Thymus (tissue), 11 donors: ENCODE results near the gene SERPINB8. TPM values are rescaled to one million over a fixed set of nuclear protein-coding genes. Genes with fewer than 3 reads are reported as not detected.
A peak's percentile ranks its signal among the peaks of the same experiment; 100 is the strongest.

Experiments
- DNase-seq, 9 donors: peaks; one replicate each; pipeline ENCODE4 v3.0.0-alpha.2; 2013; ENCODE audit warnings: low spot score in 9 of 9, low read depth in 6 of 9, missing footprints in 1 of 9
- H3K27ac ChIP-seq, 2 donors: one replicate each; pipeline ENCODE4 v1.5.1; 2013; ENCODE audit warnings: control low read depth in 1 of 2, low read depth in 1 of 2, low read length in 1 of 2, mild to moderate bottlenecking in 1 of 2, moderate library complexity in 1 of 2
- H3K27me3 ChIP-seq, 2 donors: one replicate each; pipeline ENCODE4 v1.5.1; 2013; ENCODE audit warnings: low read length in 1 of 2; ENCODE audit not compliant: control insufficient read depth in 2 of 2, insufficient read depth in 1 of 2
- H3K36me3 ChIP-seq, 2 donors: one replicate each; pipeline ENCODE4 v1.5.1; 2013; ENCODE audit warnings: low read length in 1 of 2, mild to moderate bottlenecking in 1 of 2, moderate library complexity in 1 of 2; ENCODE audit not compliant: control insufficient read depth in 2 of 2, insufficient read depth in 2 of 2
- H3K4me1 ChIP-seq, 2 donors: one replicate each; pipeline ENCODE4 v1.5.1; 2013; ENCODE audit warnings: low read length in 2 of 2; ENCODE audit not compliant: control insufficient read depth in 2 of 2, insufficient read depth in 2 of 2
- H3K4me3 ChIP-seq, 2 donors: one replicate each; pipeline ENCODE4 v1.5.1; 2013; ENCODE audit warnings: low read length in 2 of 2, control low read depth in 1 of 2, mild to moderate bottlenecking in 1 of 2
- H3K9me3 ChIP-seq, 2 donors: one replicate each; pipeline ENCODE4 v1.5.1; 2013; ENCODE audit warnings: low read length in 1 of 2, mild to moderate bottlenecking in 1 of 2; ENCODE audit not compliant: control insufficient read depth in 2 of 2, insufficient read depth in 1 of 2
- WGBS: extraction: QIAGEN DNeasy Blood & Tissue Kit; methylation state at CpG from one replicate; pipeline ENCODE4 v1.1.7; 2013; 5-methylcytosine and 5-hydroxymethylcytosine counted together
- polyA plus RNA-seq: library from polyadenylated mRNA; stranded (reverse); fragments of 200-250 nt; gene quantifications from one replicate; pipeline ENCODE4 v1.2.3, GENCODE V29; 2013
- total RNA-seq: library from RNA; stranded (reverse); fragments of 120-200 nt; gene quantifications from one replicate; pipeline ENCODE4 v1.2.4, GENCODE V29; 2013
- donor health status: healthy.

SERPINB8 gene
- total and polyA plus RNA-seq, 2 donors = 7.0 to 11.2 TPM

- Histone ChIP-seq H3K36me3 (no peaks in the 10 kb centered on the region), H3K27me3 (no peaks in the 10 kb centered on the region), H3K9me3 (no peaks in the 10 kb centered on the region), H3K4me3 (no peak overlapping the region), H3K27ac (no peak overlapping the region), H3K4me1 (no peaks in the 10 kb centered on the region)
- DNase-seq = no peak
- 93% methylated on average over 3 of the region's 3 CpGs for WGBS
Observed at GRCh38 chr18:64019922-64020756, 50.3 kb downstream of the SERPINB8 start.

- Histone ChIP-seq H3K4me3 (no peak overlapping the region), H3K9me3 (no peaks in the 10 kb centered on the region), H3K27me3 (no peaks in the 10 kb centered on the region), H3K27ac (no peak overlapping the region), H3K4me1 (no peaks in the 10 kb centered on the region), H3K36me3 (no peaks in the 10 kb centered on the region)
- WGBS = 97% methylated on average over 20 of the region's 20 CpGs
- DNase-seq = no peak
Observed at GRCh38 chr18:64026350-64026749, 56.5 kb downstream of the SERPINB8 start.

GRCh38 chr18:64027931-64028695 is 58.2 kb downstream of the SERPINB8 start:
- H3K4me1 ChIP-seq = no peaks in the 10 kb centered on the region
- H3K9me3 ChIP-seq = no peaks in the 10 kb centered on the region
- 88% methylated on average over 4 of the region's 4 CpGs for WGBS
- no peak for DNase-seq
- H3K27ac ChIP-seq = no peak overlapping the region
- no peak overlapping the region for H3K4me3 ChIP-seq
- no peaks in the 10 kb centered on the region for H3K27me3 ChIP-seq
- no peaks in the 10 kb centered on the region for H3K36me3 ChIP-seq

DNA sequence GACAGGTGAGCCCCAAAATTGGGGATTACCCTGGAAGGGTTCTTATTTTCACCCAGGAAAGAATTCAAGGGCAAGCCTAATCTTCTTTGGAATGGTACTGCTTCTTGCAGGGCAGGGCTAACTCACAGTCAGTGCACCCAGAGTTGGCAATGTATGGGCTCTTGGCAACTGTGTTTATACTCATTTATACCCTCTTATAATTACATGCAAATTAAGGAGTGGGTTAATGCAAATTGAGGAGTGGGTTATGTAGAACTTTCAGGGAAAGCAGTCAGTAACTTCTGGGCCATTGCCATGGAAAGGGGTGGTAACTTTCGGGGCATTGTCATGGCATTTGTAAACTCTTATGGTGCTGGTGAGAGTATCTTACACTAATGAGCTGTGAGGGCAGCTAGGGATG is 59.2 kb downstream of the SERPINB8 start:
- H3K36me3 ChIP-seq = no peaks in the 10 kb centered on the region
- H3K9me3 ChIP-seq = no peaks in the 10 kb centered on the region
- no peak for DNase-seq
- 51% methylated on average over 1 of the region's 1 CpG for WGBS
- H3K27ac ChIP-seq = no peak overlapping the region
- H3K4me1 ChIP-seq = no peaks in the 10 kb centered on the region
- H3K4me3 ChIP-seq = no peak overlapping the region
- H3K27me3 ChIP-seq = no peaks in the 10 kb centered on the region

DNA sequence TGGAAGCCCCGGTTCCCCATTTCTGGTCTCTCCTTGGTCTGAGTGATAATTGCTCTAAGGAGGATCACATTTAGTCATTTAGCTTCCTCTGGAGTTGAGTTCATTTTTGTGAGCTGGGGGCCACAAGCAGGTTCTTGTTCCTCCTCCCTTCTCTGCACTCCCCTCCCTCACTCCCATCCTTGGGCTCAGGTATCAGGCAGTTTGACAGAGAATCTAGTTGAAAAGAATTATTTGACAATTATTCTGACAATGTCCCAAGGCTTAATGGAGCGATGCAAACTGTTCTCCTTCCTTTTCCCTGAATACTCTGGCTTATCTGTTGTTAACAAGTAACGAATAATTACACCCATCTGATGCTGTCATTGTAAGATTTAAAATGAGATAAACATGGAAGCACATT is 61.5 kb downstream of the SERPINB8 start:
- no peaks in the 10 kb centered on the region for H3K4me1 ChIP-seq
- no peak overlapping the region for H3K4me3 ChIP-seq
- H3K36me3 ChIP-seq = no peaks in the 10 kb centered on the region
- 93% methylated on average over 3 of the region's 3 CpGs for WGBS
- H3K9me3 ChIP-seq = no peaks in the 10 kb centered on the region
- H3K27ac ChIP-seq = no peak overlapping the region
- H3K27me3 ChIP-seq = no peaks in the 10 kb centered on the region
- no peak for DNase-seq

DNA sequence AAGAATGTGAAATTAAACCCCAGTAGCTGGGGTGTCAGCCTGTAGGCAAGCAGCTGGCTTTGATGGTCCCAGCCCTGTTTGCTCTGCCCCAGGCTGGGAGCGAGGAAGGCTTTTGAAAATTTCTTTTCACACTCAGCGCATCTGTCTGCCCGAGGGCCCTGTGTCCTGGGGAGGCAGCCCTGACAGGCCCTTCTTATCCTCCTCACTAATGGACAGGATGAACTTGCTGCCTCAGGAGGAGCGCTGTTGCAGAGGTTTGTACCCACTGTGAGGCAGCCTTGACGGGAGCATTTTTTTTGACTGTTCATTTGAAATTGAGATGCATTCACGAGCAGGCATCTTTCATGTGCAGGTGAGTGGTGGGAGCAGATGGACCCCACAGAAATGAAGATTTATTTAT is 62.4 kb downstream of the SERPINB8 start:
- Histone ChIP-seq H3K9me3 (no peaks in the 10 kb centered on the region), H3K4me1 (no peaks in the 10 kb centered on the region), H3K4me3 (no peak overlapping the region), H3K27ac (no peak overlapping the region), H3K27me3 (no peaks in the 10 kb centered on the region), H3K36me3 (no peaks in the 10 kb centered on the region)
- DNase-seq = no peak
- WGBS = 93% methylated on average over 6 of the region's 6 CpGs

DNA sequence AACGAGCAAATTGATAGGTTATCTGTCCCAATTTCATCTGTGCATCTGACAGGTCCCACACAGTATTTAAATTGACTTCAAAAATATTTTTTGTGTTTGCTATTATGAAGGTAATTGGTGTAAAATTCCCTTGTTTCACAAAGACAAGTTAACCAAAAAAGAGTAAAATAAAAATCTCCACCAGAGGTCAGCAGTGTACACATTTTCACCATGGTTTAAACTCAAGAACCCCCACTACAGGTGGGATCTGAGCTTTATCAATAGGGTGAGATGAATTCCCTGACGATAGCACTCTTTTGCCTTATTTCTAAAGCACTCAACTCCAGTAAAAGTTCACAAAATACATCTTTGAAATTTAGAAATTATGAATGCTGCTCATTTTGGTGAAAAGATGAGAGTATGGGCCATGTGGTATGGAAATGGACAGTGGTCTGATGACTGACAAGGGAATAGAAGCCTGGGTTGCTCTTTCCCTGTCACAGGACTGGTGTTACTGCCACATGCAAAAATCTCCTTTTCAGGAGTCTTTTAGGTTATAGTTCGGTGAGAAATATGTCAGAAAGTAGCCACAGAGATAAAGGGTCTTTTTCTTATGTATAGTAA is 68.0 kb downstream of the SERPINB8 start:
- no peaks in the 10 kb centered on the region for H3K27me3 ChIP-seq
- H3K9me3 ChIP-seq = no peaks in the 10 kb centered on the region
- peak in 7 of 9 donors; percentile 4 to 48 (median 13) for DNase-seq
- no peak overlapping the region for H3K27ac ChIP-seq
- no peak overlapping the region for H3K4me3 ChIP-seq
- H3K4me1 ChIP-seq = no peaks in the 10 kb centered on the region
- no peaks in the 10 kb centered on the region for H3K36me3 ChIP-seq
- WGBS = 22% methylated on average over 3 of the region's 3 CpGs
